PC-3 (cell line): ENCODE results near the gene GEMIN2.

Source experiments
- CTCF ChIP-seq: fragments of 300-600 bp; sonication (generic); conservative IDR thresholded peaks from 2 replicates; pipeline ENCODE4 v1.5.1; 2017; ENCODE audit warnings: antibody characterized with exemption, low read depth, mild to moderate bottlenecking, low read length
- EZH2 ChIP-seq: fragments of 300-600 bp; sonication (generic); IDR thresholded peaks from one replicate; pipeline ENCODE4 v1.6.1; 2017; ENCODE audit warnings: antibody characterized with exemption, mild to moderate bottlenecking, low read length; ENCODE audit not compliant: unreplicated experiment
- EZH2phosphoT487 ChIP-seq: fragments of 300-600 bp; sonication (generic); IDR thresholded peaks from 2 replicates; pipeline ENCODE4 v1.6.1; 2018; ENCODE audit warnings: mild to moderate bottlenecking, antibody characterized with exemption, low read length, borderline replicate concordance

GRCh38 chr14:39102969-39103957 is 10.9 kb upstream of the GEMIN2 start, which contains the start of gene SEC23A:
- TF ChIP-seq CTCF (no peak), EZH2 (no peak), EZH2phosphoT487 (no peak)
